ENCODE results near the gene ABCC9. TPM values are rescaled to one million over a fixed set of nuclear protein-coding genes. Genes with fewer than 3 reads are reported as not detected.

Gene ABCC9
- total RNA-seq, 1 experiment from 2014 or later: 0.03 TPM

DNA sequence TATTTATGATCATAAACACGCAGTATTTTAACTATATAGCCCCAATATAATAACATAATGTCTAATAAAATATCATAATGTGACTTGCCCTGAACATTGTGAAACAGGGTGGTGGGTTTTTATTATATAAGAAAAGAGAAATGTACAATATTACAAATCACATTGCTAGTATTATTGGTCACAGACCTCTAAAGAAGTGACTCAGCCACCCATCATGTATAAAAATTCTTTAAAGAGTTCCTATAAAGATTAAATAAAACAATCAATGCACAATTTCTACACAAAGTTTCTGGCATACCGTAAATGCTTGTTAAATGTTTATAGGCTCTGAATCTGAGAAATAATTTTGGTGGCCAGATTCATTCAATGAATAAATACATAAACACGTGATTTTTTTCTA lies 28.9 kb downstream of the ABCC9 start:
- POLR2A ChIA-PET: interaction anchor here (0.7 kb wide), 1 partner anchor 85 kb away, joined by 7 read pairs; no protein-coding TSS in a partner anchor
- no peak overlapping the region for H3K27ac ChIP-seq (ENCODE audit: low read length)
- intact Hi-C loops (cut with micrococcal nuclease; ENCODE audit: unreplicated experiment): no loop called here

DNA sequence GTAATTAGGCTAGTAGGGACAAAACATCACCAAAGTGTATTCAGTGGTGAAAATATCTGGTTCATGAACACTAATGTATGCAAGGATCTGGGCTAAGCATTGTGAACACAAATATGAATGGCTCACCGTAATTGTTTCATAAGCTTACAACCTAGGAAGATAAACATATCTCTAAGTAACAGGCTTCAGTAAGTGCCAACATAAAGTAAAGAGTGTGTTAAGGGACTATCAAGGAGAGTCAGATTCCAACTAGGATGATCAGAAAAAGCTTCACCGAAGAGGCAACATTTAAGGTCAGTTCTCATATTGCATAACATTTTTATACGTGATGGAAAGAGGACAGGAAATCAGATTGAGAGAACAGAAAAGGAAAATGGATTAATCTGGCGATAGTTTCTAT lies 29.4 kb downstream of the ABCC9 start:
- POLR2A ChIA-PET: no interaction called here
- in situ Hi-C loops (cut with HindIII; ENCODE audit: low pct_unique_long_range_greater_than_20kb, low sequenced_read_pairs) (no loop called here), intact Hi-C loops (cut with micrococcal nuclease; ENCODE audit: unreplicated experiment) (no loop called here)
- Histone ChIP-seq H3K36me3 (ENCODE audit: control insufficient read depth, insufficient read depth, low read length) (no peaks in the 10 kb centered on the region), H3K4me1 (ENCODE audit: control insufficient read depth, insufficient read depth, low read length) (no peaks in the 10 kb centered on the region), H3K4me3 (ENCODE audit: low read depth in 2 of 2, low read length in 2 of 2) (no peak overlapping the region), H3K27ac (ENCODE audit: low read length) (no peak overlapping the region), H3K27me3 (ENCODE audit: control insufficient read depth, insufficient read depth, low read length) (no peaks in the 10 kb centered on the region), H3K9me3 (ENCODE audit: control insufficient read depth, insufficient read depth, low read depth, low read length) (no peaks in the 10 kb centered on the region)
- BruUV-seq (replicated peaks): no TSS peak
- TF ChIP-seq POLR2AphosphoS5 (IDR thresholded peaks at IDR 0.05; ENCODE audit: low read depth, low read length): no peak
- TF ChIP-seq SIN3A (IDR thresholded peaks at IDR 0.05; ENCODE audit: borderline replicate concordance, insufficient read depth, low read depth, low read length): no peak
- TF ChIP-seq TCF7L2 (IDR thresholded peaks at IDR 0.05; ENCODE audit: low read depth, low read length): no peak
- TF ChIP-seq, protein P1, sequence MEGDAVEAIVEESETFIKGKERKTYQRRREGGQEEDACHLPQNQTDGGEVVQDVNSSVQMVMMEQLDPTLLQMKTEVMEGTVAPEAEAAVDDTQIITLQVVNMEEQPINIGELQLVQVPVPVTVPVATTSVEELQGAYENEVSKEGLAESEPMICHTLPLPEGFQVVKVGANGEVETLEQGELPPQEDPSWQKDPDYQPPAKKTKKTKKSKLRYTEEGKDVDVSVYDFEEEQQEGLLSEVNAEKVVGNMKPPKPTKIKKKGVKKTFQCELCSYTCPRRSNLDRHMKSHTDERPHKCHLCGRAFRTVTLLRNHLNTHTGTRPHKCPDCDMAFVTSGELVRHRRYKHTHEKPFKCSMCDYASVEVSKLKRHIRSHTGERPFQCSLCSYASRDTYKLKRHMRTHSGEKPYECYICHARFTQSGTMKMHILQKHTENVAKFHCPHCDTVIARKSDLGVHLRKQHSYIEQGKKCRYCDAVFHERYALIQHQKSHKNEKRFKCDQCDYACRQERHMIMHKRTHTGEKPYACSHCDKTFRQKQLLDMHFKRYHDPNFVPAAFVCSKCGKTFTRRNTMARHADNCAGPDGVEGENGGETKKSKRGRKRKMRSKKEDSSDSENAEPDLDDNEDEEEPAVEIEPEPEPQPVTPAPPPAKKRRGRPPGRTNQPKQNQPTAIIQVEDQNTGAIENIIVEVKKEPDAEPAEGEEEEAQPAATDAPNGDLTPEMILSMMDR (IDR thresholded peaks at IDR 0.05): no peak
- TF ChIP-seq, protein P2, sequence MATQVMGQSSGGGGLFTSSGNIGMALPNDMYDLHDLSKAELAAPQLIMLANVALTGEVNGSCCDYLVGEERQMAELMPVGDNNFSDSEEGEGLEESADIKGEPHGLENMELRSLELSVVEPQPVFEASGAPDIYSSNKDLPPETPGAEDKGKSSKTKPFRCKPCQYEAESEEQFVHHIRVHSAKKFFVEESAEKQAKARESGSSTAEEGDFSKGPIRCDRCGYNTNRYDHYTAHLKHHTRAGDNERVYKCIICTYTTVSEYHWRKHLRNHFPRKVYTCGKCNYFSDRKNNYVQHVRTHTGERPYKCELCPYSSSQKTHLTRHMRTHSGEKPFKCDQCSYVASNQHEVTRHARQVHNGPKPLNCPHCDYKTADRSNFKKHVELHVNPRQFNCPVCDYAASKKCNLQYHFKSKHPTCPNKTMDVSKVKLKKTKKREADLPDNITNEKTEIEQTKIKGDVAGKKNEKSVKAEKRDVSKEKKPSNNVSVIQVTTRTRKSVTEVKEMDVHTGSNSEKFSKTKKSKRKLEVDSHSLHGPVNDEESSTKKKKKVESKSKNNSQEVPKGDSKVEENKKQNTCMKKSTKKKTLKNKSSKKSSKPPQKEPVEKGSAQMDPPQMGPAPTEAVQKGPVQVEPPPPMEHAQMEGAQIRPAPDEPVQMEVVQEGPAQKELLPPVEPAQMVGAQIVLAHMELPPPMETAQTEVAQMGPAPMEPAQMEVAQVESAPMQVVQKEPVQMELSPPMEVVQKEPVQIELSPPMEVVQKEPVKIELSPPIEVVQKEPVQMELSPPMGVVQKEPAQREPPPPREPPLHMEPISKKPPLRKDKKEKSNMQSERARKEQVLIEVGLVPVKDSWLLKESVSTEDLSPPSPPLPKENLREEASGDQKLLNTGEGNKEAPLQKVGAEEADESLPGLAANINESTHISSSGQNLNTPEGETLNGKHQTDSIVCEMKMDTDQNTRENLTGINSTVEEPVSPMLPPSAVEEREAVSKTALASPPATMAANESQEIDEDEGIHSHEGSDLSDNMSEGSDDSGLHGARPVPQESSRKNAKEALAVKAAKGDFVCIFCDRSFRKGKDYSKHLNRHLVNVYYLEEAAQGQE (IDR thresholded peaks at IDR 0.05; ENCODE audit: insufficient read depth in 1 of 2, low read depth in 2 of 2, low read length in 1 of 2): no peak
- CTCF ChIA-PET: no interaction called here
- no peak for ATAC-seq
- no peak for DNase-seq (ENCODE audit: low read depth, low spot score)

More for the DNA sequence above, 28.9 kb downstream of the ABCC9 start:
- no peaks in the 10 kb centered on the region for H3K4me1 ChIP-seq (ENCODE audit: control insufficient read depth, insufficient read depth, low read length)
- no TSS peak for BruUV-seq (replicated peaks)
- DNase-seq (ENCODE audit: low read depth, low spot score): no peak
- TF ChIP-seq SIN3A (IDR thresholded peaks at IDR 0.05; ENCODE audit: borderline replicate concordance, insufficient read depth, low read depth, low read length) (no peak), TCF7L2 (IDR thresholded peaks at IDR 0.05; ENCODE audit: low read depth, low read length) (no peak), POLR2AphosphoS5 (IDR thresholded peaks at IDR 0.05; ENCODE audit: low read depth, low read length) (no peak)
- H3K4me3 ChIP-seq (ENCODE audit: low read depth in 2 of 2, low read length in 2 of 2): no peak overlapping the region
- no peaks in the 10 kb centered on the region for H3K27me3 ChIP-seq (ENCODE audit: control insufficient read depth, insufficient read depth, low read length)
- CTCF ChIA-PET: no interaction called here
- no peaks in the 10 kb centered on the region for H3K36me3 ChIP-seq (ENCODE audit: control insufficient read depth, insufficient read depth, low read length)
- H3K9me3 ChIP-seq (ENCODE audit: control insufficient read depth, insufficient read depth, low read depth, low read length): no peaks in the 10 kb centered on the region
- no peak for ATAC-seq
- in situ Hi-C loops (cut with HindIII; ENCODE audit: low pct_unique_long_range_greater_than_20kb, low sequenced_read_pairs): no loop called here

DNA sequence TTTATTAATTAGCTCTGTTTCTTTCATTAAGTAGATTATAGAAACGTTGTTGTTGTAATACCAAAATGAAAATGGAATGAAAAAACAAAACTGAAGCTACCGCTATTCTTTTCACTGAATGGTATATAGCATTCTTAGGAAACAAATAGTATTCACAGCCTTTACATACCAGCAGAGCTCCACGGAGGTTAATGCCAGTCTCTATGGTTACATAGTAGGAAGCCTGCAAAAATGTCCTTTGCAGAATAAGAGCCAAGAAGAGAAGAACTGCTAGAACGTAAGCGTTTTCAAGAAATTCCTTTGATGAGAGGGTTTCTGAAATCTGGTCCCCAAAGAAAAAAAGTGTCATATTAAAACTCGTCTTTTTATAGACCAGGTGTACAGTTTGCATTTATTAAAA lies 30.6 kb downstream of the ABCC9 start:
- CTCF ChIA-PET: no interaction called here
- no peaks in the 10 kb centered on the region for H3K27me3 ChIP-seq (ENCODE audit: control insufficient read depth, insufficient read depth, low read length)
- no peaks in the 10 kb centered on the region for H3K9me3 ChIP-seq (ENCODE audit: control insufficient read depth, insufficient read depth, low read depth, low read length)
- in situ Hi-C loops (cut with HindIII; ENCODE audit: low pct_unique_long_range_greater_than_20kb, low sequenced_read_pairs): no loop called here
- DNase-seq (ENCODE audit: low read depth, low spot score) (no peak), ATAC-seq (no peak)
- intact Hi-C loops (cut with micrococcal nuclease; ENCODE audit: unreplicated experiment): no loop called here
- TF ChIP-seq, protein P2 (IDR thresholded peaks at IDR 0.05; ENCODE audit: insufficient read depth in 1 of 2, low read depth in 2 of 2, low read length in 1 of 2): no peak
- TF ChIP-seq, protein P1 (IDR thresholded peaks at IDR 0.05): no peak
- no peak for TF ChIP-seq TCF7L2 (IDR thresholded peaks at IDR 0.05; ENCODE audit: low read depth, low read length)
- TF ChIP-seq SIN3A (IDR thresholded peaks at IDR 0.05; ENCODE audit: borderline replicate concordance, insufficient read depth, low read depth, low read length): no peak
- TF ChIP-seq POLR2AphosphoS5 (IDR thresholded peaks at IDR 0.05; ENCODE audit: low read depth, low read length): no peak
- POLR2A ChIA-PET: no interaction called here
- no peak overlapping the region for H3K4me3 ChIP-seq (ENCODE audit: low read depth in 2 of 2, low read length in 2 of 2)
- H3K4me1 ChIP-seq (ENCODE audit: control insufficient read depth, insufficient read depth, low read length): no peaks in the 10 kb centered on the region
- no peak overlapping the region for H3K27ac ChIP-seq (ENCODE audit: low read length)
- BruUV-seq (replicated peaks): no TSS peak
- H3K36me3 ChIP-seq (ENCODE audit: control insufficient read depth, insufficient read depth, low read length): no peaks in the 10 kb centered on the region
